Tibial nerve (tissue), 3 donors: ENCODE data around the gene PRKAG2.

Experiments
- POLR2A ChIP-seq, 2 donors: fragments of 450-650 bp; IDR thresholded peaks; one replicate each; pipeline ENCODE4 v1.6.1; 2017; ENCODE audit warnings: antibody characterized with exemption in 2 of 2, mild to moderate bottlenecking in 2 of 2, moderate library complexity in 2 of 2
- TF ChIP-seq, protein P1 (sequence below), 5 experiments: fragments of 200-600 bp in 3 of 5; fragments of 450-650 bp in 2 of 5; sonication (generic) in 3 of 5; IDR thresholded peaks; one replicate each; pipeline ENCODE4 v1.5.1; 2016 to 2019; ENCODE audit warnings: antibody characterized with exemption in 5 of 5, mild to moderate bottlenecking in 3 of 5, moderate library complexity in 2 of 5

DNA sequence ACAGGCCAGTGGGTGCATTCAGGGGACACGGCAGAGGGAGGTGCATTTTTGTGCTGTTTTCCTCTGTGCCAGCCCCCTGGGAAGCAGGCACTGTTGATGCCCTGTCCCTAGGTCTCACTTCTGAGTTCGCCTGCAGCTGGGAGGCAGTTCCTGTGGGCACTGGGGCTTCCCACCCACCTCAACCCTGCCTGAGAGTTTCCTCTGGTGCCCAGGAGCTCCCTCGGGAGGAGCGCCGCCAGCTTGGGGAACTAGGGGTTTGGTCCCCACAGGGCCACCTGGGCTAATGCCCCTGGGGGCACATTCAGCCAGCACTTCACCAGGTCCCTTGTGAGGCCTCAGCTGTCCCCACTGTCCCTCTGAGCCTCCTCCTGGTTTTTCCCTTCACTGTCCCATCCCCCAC is 179.0 kb downstream of the PRKAG2 start:
- TF ChIP-seq POLR2A (IDR thresholded peaks at IDR 0.05) = no peak
- TF ChIP-seq, protein P1, sequence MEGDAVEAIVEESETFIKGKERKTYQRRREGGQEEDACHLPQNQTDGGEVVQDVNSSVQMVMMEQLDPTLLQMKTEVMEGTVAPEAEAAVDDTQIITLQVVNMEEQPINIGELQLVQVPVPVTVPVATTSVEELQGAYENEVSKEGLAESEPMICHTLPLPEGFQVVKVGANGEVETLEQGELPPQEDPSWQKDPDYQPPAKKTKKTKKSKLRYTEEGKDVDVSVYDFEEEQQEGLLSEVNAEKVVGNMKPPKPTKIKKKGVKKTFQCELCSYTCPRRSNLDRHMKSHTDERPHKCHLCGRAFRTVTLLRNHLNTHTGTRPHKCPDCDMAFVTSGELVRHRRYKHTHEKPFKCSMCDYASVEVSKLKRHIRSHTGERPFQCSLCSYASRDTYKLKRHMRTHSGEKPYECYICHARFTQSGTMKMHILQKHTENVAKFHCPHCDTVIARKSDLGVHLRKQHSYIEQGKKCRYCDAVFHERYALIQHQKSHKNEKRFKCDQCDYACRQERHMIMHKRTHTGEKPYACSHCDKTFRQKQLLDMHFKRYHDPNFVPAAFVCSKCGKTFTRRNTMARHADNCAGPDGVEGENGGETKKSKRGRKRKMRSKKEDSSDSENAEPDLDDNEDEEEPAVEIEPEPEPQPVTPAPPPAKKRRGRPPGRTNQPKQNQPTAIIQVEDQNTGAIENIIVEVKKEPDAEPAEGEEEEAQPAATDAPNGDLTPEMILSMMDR (IDR thresholded peaks at IDR 0.05) = no peak
